Measurements from ENCODE around the gene TAX1BP1. TPM values are rescaled to one million over a fixed set of nuclear protein-coding genes. Genes with fewer than 3 reads are reported as not detected.

The TAX1BP1 gene
- total and polyA plus RNA-seq, 2 of the 13 experiments (the other 11 are each of a cell fraction or from before 2014, with no cell fraction given), result 95.2 to 98.9 TPM

DNA sequence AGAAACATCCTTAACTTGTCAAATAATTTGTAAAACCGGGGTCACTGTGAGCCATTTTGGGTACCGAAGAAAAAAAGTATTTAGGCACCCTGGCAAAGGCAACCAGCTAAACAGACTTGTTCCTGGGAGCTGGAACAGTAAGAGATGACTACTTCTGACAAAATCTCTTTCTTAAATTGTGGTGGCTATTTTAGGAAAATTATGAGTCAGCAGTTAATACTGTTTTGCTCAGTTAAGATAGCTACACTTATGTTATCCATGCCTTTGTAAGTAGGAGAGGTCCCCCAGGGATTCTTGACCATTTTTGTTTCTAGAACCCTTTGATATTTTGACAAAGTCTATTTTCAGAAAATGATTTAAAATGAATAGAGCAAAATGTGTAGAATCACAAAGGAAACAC, 68.7 kb downstream of the TAX1BP1 start:
- Histone ChIP-seq H3K79me2 (ENCODE audit: insufficient read depth, low read length) (no peaks in the 10 kb centered on the region), H3K4me3 (replicated peaks in 1 of 3; ENCODE audit: insufficient read depth in 1 of 3, low read depth in 2 of 3, low read length in 3 of 3) (no peak overlapping the region), H3K4me2 (ENCODE audit: low read depth, low read length) (no peak overlapping the region), H3K27me3 (ENCODE audit: control insufficient read depth in 1 of 2, insufficient read depth in 2 of 2, low read length in 2 of 2) (no peaks in the 10 kb centered on the region), H3K36me3 (replicated peaks in 1 of 2; ENCODE audit: control insufficient read depth in 1 of 2, insufficient read depth in 2 of 2, low read length in 2 of 2) (peaks cover 0 to 7% of the 10 kb centered on the region in 2 experiments; a peak in 2 of 5 replicates), H3K9ac (ENCODE audit: insufficient read depth, low read depth, low read length) (no peak overlapping the region), H3K27ac (ENCODE audit: extremely low read length, insufficient read depth, low read length) (no peak overlapping the region), H4K20me1 (ENCODE audit: insufficient read depth, low read length) (no peaks in the 10 kb centered on the region), H3K4me1 (ENCODE audit: insufficient read depth, low read length) (no peaks in the 10 kb centered on the region), H3K9me3 (ENCODE audit: low read length) (no peaks in the 10 kb centered on the region), H2AFZ (ENCODE audit: low read length) (no peak overlapping the region)
- no TSS peak for BruUV-seq (replicated peaks)
- no peak for TF ChIP-seq ONECUT2 (CRISPR knock-in tag; IDR thresholded peaks at IDR 0.05)
- no peak for TF ChIP-seq ZNF205 (CRISPR knock-in tag; IDR thresholded peaks at IDR 0.05)
- TF ChIP-seq MAFK (conservative IDR thresholded peaks at IDR 0.05 in 1 of 2, IDR thresholded peaks at IDR 0.05 in 1 of 2; ENCODE audit: low read length in 2 of 2), result peak; percentile 66 to 85
- peak; percentile 66; the same call in 1 of the 2 replicates for TF ChIP-seq MAFF (IDR thresholded peaks at IDR 0.05; ENCODE audit: low read depth, low read length)
- no peak for TF ChIP-seq REXO4 (CRISPR knock-in tag; IDR thresholded peaks at IDR 0.05; ENCODE audit: borderline replicate concordance)
- no peak for TF ChIP-seq IKZF1 (IDR thresholded peaks at IDR 0.05)
- POLR2A ChIA-PET, result no interaction called here
- no peak for FAIRE-seq
- CTCF ChIA-PET (ENCODE audit: low intra/inter-chr PET ratio, low total read pairs), result no interaction called here
- in situ Hi-C loops (cut with HindIII; ENCODE audit: extremely low pct_ligation_motif_present, low pct_unique_long_range_greater_than_20kb), result no loop called here
- 97% methylated on average over 2 of the region's 2 CpGs for WGBS (ENCODE audit: low lambda C conversion rate)
- ATAC-seq, result no peak
- no peak for DNase-seq (ENCODE audit: low spot score)
- intact Hi-C loops (cut with micrococcal nuclease; ENCODE audit: unreplicated experiment), result no loop called here

GRCh38 chr7:27810186-27810585, 70.2 kb downstream of the TAX1BP1 start:
- intact Hi-C loops (cut with micrococcal nuclease; ENCODE audit: unreplicated experiment), result no loop called here
- no peak for FAIRE-seq
- BruUV-seq (replicated peaks), result no TSS peak
- TF ChIP-seq TP53 (CRISPR knock-in tag; conservative IDR thresholded peaks at IDR 0.05) (no peak), ZNF562 (CRISPR knock-in tag; IDR thresholded peaks at IDR 0.05; ENCODE audit: borderline replicate concordance) (no peak), ZNF317 (CRISPR knock-in tag; IDR thresholded peaks at IDR 0.05) (no peak), MAZ (IDR thresholded peaks at IDR 0.05; ENCODE audit: borderline replicate concordance, low read depth, low read length) (no peak), MAZ (CRISPR knock-in tag; IDR thresholded peaks at IDR 0.05; ENCODE audit: low read depth) (no peak), ZSCAN30 (CRISPR knock-in tag; IDR thresholded peaks at IDR 0.05) (no peak), FOXK2 (IDR thresholded peaks at IDR 0.05) (no peak), TRIM22 (IDR thresholded peaks at IDR 0.05) (no peak), ZNF629 (CRISPR knock-in tag; conservative IDR thresholded peaks at IDR 0.05) (no peak), NFYB (CRISPR knock-in tag; IDR thresholded peaks at IDR 0.05) (no peak), TARDBP (CRISPR knock-in tag; IDR thresholded peaks at IDR 0.05) (no peak), ZBTB7A (CRISPR knock-in tag; IDR thresholded peaks at IDR 0.05) (no peak), ATRX (CRISPR knock-in tag; IDR thresholded peaks at IDR 0.05; ENCODE audit: borderline replicate concordance) (no peak)
- TF ChIP-seq, protein P1, sequence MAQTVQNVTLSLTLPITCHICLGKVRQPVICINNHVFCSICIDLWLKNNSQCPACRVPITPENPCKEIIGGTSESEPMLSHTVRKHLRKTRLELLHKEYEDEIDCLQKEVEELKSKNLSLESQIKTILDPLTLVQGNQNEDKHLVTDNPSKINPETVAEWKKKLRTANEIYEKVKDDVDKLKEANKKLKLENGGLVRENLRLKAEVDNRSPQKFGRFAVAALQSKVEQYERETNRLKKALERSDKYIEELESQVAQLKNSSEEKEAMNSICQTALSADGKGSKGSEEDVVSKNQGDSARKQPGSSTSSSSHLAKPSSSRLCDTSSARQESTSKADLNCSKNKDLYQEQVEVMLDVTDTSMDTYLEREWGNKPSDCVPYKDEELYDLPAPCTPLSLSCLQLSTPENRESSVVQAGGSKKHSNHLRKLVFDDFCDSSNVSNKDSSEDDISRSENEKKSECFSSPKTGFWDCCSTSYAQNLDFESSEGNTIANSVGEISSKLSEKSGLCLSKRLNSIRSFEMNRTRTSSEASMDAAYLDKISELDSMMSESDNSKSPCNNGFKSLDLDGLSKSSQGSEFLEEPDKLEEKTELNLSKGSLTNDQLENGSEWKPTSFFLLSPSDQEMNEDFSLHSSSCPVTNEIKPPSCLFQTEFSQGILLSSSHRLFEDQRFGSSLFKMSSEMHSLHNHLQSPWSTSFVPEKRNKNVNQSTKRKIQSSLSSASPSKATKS (CRISPR knock-in tag; IDR thresholded peaks at IDR 0.05), result no peak

More at GRCh38 chr7:27810186-27810585, 70.2 kb downstream of the TAX1BP1 start:
- H4K20me1 ChIP-seq (ENCODE audit: insufficient read depth, low read length), result no peaks in the 10 kb centered on the region
- H3K79me2 ChIP-seq (ENCODE audit: insufficient read depth, low read length), result no peaks in the 10 kb centered on the region
- DNase-seq (ENCODE audit: low spot score) (no peak), ATAC-seq (no peak)
- CTCF ChIA-PET (ENCODE audit: low intra/inter-chr PET ratio, low total read pairs), result no interaction called here
- H3K9me3 ChIP-seq (ENCODE audit: low read length), result no peaks in the 10 kb centered on the region
- no peak overlapping the region for H3K4me3 ChIP-seq (replicated peaks in 1 of 3; ENCODE audit: insufficient read depth in 1 of 3, low read depth in 2 of 3, low read length in 3 of 3)
- peaks cover 0 to 7% of the 10 kb centered on the region in 2 experiments; a peak in 2 of 5 replicates for H3K36me3 ChIP-seq (replicated peaks in 1 of 2; ENCODE audit: control insufficient read depth in 1 of 2, insufficient read depth in 2 of 2, low read length in 2 of 2)
- in situ Hi-C loops (cut with HindIII; ENCODE audit: extremely low pct_ligation_motif_present, low pct_unique_long_range_greater_than_20kb), result no loop called here
- POLR2A ChIA-PET, result no interaction called here
- H3K27me3 ChIP-seq (ENCODE audit: control insufficient read depth in 1 of 2, insufficient read depth in 2 of 2, low read length in 2 of 2), result no peaks in the 10 kb centered on the region
- no peak overlapping the region for H3K4me2 ChIP-seq (ENCODE audit: low read depth, low read length)
- no peak overlapping the region for H3K27ac ChIP-seq (ENCODE audit: extremely low read length, insufficient read depth, low read length)
- no peak overlapping the region for H3K9ac ChIP-seq (ENCODE audit: insufficient read depth, low read depth, low read length)
- no peak overlapping the region for H2AFZ ChIP-seq (ENCODE audit: low read length)
- 97% methylated on average over 4 of the region's 4 CpGs for WGBS (ENCODE audit: low lambda C conversion rate)
- no peaks in the 10 kb centered on the region for H3K4me1 ChIP-seq (ENCODE audit: insufficient read depth, low read length)
